Esophagus squamous epithelium (tissue), 5 donors: ENCODE data around the gene PTPN20. TPM values are rescaled to one million over a fixed set of nuclear protein-coding genes. Genes with fewer than 3 reads are reported as not detected.

Experiments
- DNase-seq: peaks from one replicate; lab custom pipeline; 2025; lab: John Stamatoyannopoulos, UW
- H3K27ac ChIP-seq, 4 donors: fragments of 200-600 bp; sonication (generic); one replicate each; pipeline ENCODE4 v1.5.1; 2016 to 2019; ENCODE audit warnings: mild to moderate bottlenecking in 1 of 4
- H3K27me3 ChIP-seq, 4 donors: fragments of 200-600 bp; sonication (generic); 1 replicate in 3 of 4; 2 replicates in 1 of 4; pipeline versions ENCODE4 v1.5.1 to v1.6.0; 2017 to 2021; ENCODE audit warnings: antibody characterized with exemption in 1 of 4
- H3K36me3 ChIP-seq, 3 donors: fragments of 200-600 bp; sonication (generic); one replicate each; pipeline ENCODE4 v1.5.1; 2016 to 2019
- H3K4me1 ChIP-seq, 3 donors: fragments of 200-600 bp; sonication (generic); one replicate each; pipeline ENCODE4 v1.5.1; 2017 to 2019
- H3K4me3 ChIP-seq, 4 donors: fragments of 200-600 bp; sonication (generic); 1 replicate in 3 of 4; 2 replicates in 1 of 4; pipeline ENCODE4 v1.5.1; 2016 to 2019; ENCODE audit warnings: mild to moderate bottlenecking in 2 of 4, moderate library complexity in 1 of 4
- H3K9me3 ChIP-seq, 3 donors: fragments of 200-600 bp; sonication (generic); one replicate each; pipeline ENCODE4 v1.5.1; 2016 to 2019
- CTCF ChIP-seq, 6 experiments: fragments of 450-650 bp in 4 of 6; fragments of 200-600 bp in 2 of 6; sonication (generic) in 2 of 6; IDR thresholded peaks; one replicate each; pipeline ENCODE4 v1.5.1; 2016 to 2019; ENCODE audit warnings: antibody characterized with exemption in 6 of 6, mild to moderate bottlenecking in 4 of 6, moderate library complexity in 4 of 6
- POLR2A ChIP-seq, 4 donors: fragments of 450-650 bp; IDR thresholded peaks; one replicate each; pipeline ENCODE4 v1.6.1; 2017; ENCODE audit warnings: antibody characterized with exemption in 4 of 4, mild to moderate bottlenecking in 4 of 4, moderate library complexity in 3 of 4
- WGBS, 2 donors: methylation state at CpG; one replicate each; pipeline ENCODE4 v1.1.5; 2018; 5-methylcytosine and 5-hydroxymethylcytosine counted together
- intact Hi-C: fragments of 100-400 bp; cut with DNase I; formaldehyde crosslinking; loops from one replicate; pipeline ENCODE4 v1.15.0; 2022
- total RNA-seq, 4 donors: library from RNA; depleted of rRNA; stranded (reverse); fragments of >200 nt; gene quantifications; one replicate each; pipeline ENCODE4 v1.1.0, GENCODE V29; 2016
- donor health status: DM: yes; HTN: yes; CAD: no.

Gene PTPN20
- total RNA-seq, 4 donors from 2014 or later, result 1.8 to 7.5 (median 5.0) TPM

- DNase-seq, result no peak
- Histone ChIP-seq H3K4me1 (no peaks in the 10 kb centered on the region), H3K27ac (no peak overlapping the region), H3K36me3 (no peaks in the 10 kb centered on the region), H3K4me3 (no peak overlapping the region), H3K9me3 (no peaks in the 10 kb centered on the region), H3K27me3 (peaks cover 0 to 8% (median 0%) of the 10 kb centered on the region in 4 donors)
- no peak for TF ChIP-seq CTCF (IDR thresholded peaks at IDR 0.05)
- no peak for TF ChIP-seq POLR2A (IDR thresholded peaks at IDR 0.05)
- 68 to 74% methylated on average over 8 of the region's 8 CpGs for WGBS, 2 donors
- intact Hi-C loops, result no loop called here
Measured at GRCh38 chr10:47019155-47020145, 108.2 kb downstream of the PTPN20 start.

- no peak overlapping the region for H3K4me3 ChIP-seq
- 93 to 100% methylated on average over 2 of the region's 5 CpGs for WGBS, 2 donors
- DNase-seq, result no peak
- intact Hi-C loops, result no loop called here
- H3K4me1 ChIP-seq, result no peaks in the 10 kb centered on the region
- no peaks in the 10 kb centered on the region for H3K9me3 ChIP-seq
- H3K27ac ChIP-seq, result no peak overlapping the region
- H3K27me3 ChIP-seq, result peaks cover 0 to 8% (median 0%) of the 10 kb centered on the region in 4 donors
- TF ChIP-seq POLR2A (IDR thresholded peaks at IDR 0.05) (no peak), CTCF (IDR thresholded peaks at IDR 0.05) (no peak)
- no peaks in the 10 kb centered on the region for H3K36me3 ChIP-seq
Measured at GRCh38 chr10:47020471-47020870, 109.2 kb downstream of the PTPN20 start.

- Histone ChIP-seq H3K36me3 (no peaks in the 10 kb centered on the region), H3K27ac (no peak overlapping the region), H3K27me3 (peaks cover 0 to 2% (median 0%) of the 10 kb centered on the region in 4 donors), H3K4me1 (no peaks in the 10 kb centered on the region), H3K9me3 (no peaks in the 10 kb centered on the region), H3K4me3 (no peak overlapping the region)
- TF ChIP-seq POLR2A (IDR thresholded peaks at IDR 0.05) (no peak), CTCF (IDR thresholded peaks at IDR 0.05) (no peak)
- intact Hi-C loops, result no loop called here
- 81 to 88% methylated on average over 5 to 6 of the region's 6 CpGs for WGBS, 2 donors
- no peak for DNase-seq
Measured at GRCh38 chr10:47021850-47022249, 110.6 kb downstream of the PTPN20 start.

GRCh38 chr10:47022311-47023131 is 111.3 kb downstream of the PTPN20 start:
- 72 to 100% methylated on average over 2 to 14 of the region's 16 CpGs for WGBS, 2 donors
- Histone ChIP-seq H3K27me3 (no peaks in the 10 kb centered on the region), H3K9me3 (no peaks in the 10 kb centered on the region), H3K27ac (no peak overlapping the region), H3K36me3 (no peaks in the 10 kb centered on the region), H3K4me1 (no peaks in the 10 kb centered on the region), H3K4me3 (no peak overlapping the region)
- DNase-seq, result no peak
- TF ChIP-seq POLR2A (IDR thresholded peaks at IDR 0.05) (no peak), CTCF (IDR thresholded peaks at IDR 0.05) (no peak)
- intact Hi-C loops, result no loop called here
